Pancreas (tissue), 10 donors: ENCODE measurements around the gene RNF207. TPM values are rescaled to one million over a fixed set of nuclear protein-coding genes. Genes with fewer than 3 reads are reported as not detected.
A peak's percentile ranks its signal among the peaks of the same experiment; 100 is the strongest.

Experiments
- ATAC-seq, 4 donors: fragments of 200-7000 bp; cut with Tn5 transposase; one replicate each; pipeline versions ENCODE4 v1.8.0 to v1.9.1; 2020; ENCODE audit warnings: mild to moderate bottlenecking in 4 of 4, moderate library complexity in 4 of 4
- DNase-seq, 6 donors: peaks; one replicate each; pipeline ENCODE4 v3.0.0-alpha.2; 2020
- FAIRE-seq: peaks from 2 replicates; lab custom pipeline; 2012; peaks lifted over from hg19 to GRCh38; lab: Jason Lieb, UNC
- H3K27ac ChIP-seq, 4 donors: fragments of 200-600 bp; sonication (generic); 1 replicate in 3 of 4; 2 replicates in 1 of 4; pipeline versions ENCODE4 v1.5.0 to v1.8.0; 2020
- H3K27me3 ChIP-seq, 4 donors: fragments of 200-600 bp; one replicate each; pipeline ENCODE4 v1.8.0; 2021
- H3K36me3 ChIP-seq, 3 donors: fragments of 200-600 bp; sonication (generic) in 1 of 3; one replicate each; pipeline versions ENCODE4 v1.5.0 to v1.8.0; 2020 to 2021
- H3K4me1 ChIP-seq, 3 donors: fragments of 200-600 bp; one replicate each; pipeline ENCODE4 v1.8.0; 2021
- H3K4me3 ChIP-seq, 4 donors: fragments of 200-600 bp; sonication (generic) in 2 of 4; one replicate each; pipeline versions ENCODE4 v1.5.0 to v1.8.0; 2020 to 2021
- H3K9me3 ChIP-seq, 4 donors: fragments of 200-600 bp; one replicate each; pipeline ENCODE4 v1.8.0; 2021
- CTCF ChIP-seq, 4 donors: fragments of 200-600 bp; sonication (generic) in 3 of 4; IDR thresholded peaks; one replicate each; pipeline versions ENCODE4 v1.5.0 to v1.8.0; 2021; ENCODE audit warnings: antibody characterized with exemption in 4 of 4
- WGBS, 2 donors: extraction: QIAGEN DNeasy Blood & Tissue Kit; methylation state at CpG; one replicate each; pipeline ENCODE4 v1.1.7; 2013; 5-methylcytosine and 5-hydroxymethylcytosine counted together
- intact Hi-C, 3 donors: fragments of 100-400 bp; cut with DNase I; formaldehyde crosslinking; loops; one replicate each; pipeline versions ENCODE4 v1.11.1 to v1.14.2; 2022
- polyA plus RNA-seq, 2 donors: library from polyadenylated mRNA; stranded (reverse); fragments of 200-250 nt; gene quantifications; one replicate each; pipeline ENCODE4 v1.2.3, GENCODE V29; 2013
- total RNA-seq, 6 donors: library from RNA; stranded (reverse); fragmentation: NEBNext Ultra II Directional in 4 of 6; extraction: Animal tissue kit (Norgen Biotek cat#: 25700) in 4 of 6; gene quantifications; one replicate each; pipeline versions ENCODE4 v1.2.1 to v1.2.4, GENCODE V29; 2021 to 2023
- donor health status: healthy with polysubstance abuse.
- donor health status: DM: no; HTN: no; CAD: no; lungs with moderate emphysema.
- donor health status: DM: no; HTN: no; CAD: no.
- donor health status: control.
- donor health status: control.
- donor health status: Bipolar disorder and iron deficiency.
- donor health status: DM: yes; HTN: yes; CAD: no.
- donor health status: DM: no; HTN: no; CAD: no.
- donor health status: DM: no; HTN: no; CAD: no.
- donor health status: DM: yes; HTN: yes; CAD: no.

RNF207 gene
- total and polyA plus RNA-seq, 8 donors = 7.1 to 52.8 (median 13.4) TPM

- 71 to 76% methylated on average over 3 of the region's 3 CpGs for WGBS, 2 donors
- no peak for TF ChIP-seq CTCF (IDR thresholded peaks at IDR 0.05)
- Histone ChIP-seq H3K36me3 (peaks cover 0 to 19% (median 6%) of the 10 kb centered on the region in 3 donors), H3K27ac (no peak overlapping the region), H3K27me3 (no peaks in the 10 kb centered on the region), H3K4me3 (no peak overlapping the region), H3K9me3 (no peaks in the 10 kb centered on the region), H3K4me1 (no peaks in the 10 kb centered on the region)
- intact Hi-C loops = no loop called here
- no peak for DNase-seq
- ATAC-seq = no peak
- no peak for FAIRE-seq
Observed at GRCh38 chr1:6185151-6185550, 20.8 kb upstream of the RNF207 start.

GRCh38 chr1:6185635-6186382 is 20.1 kb upstream of the RNF207 start:
- no peak for FAIRE-seq
- H3K4me1 ChIP-seq = no peaks in the 10 kb centered on the region
- H3K36me3 ChIP-seq = peaks cover 0 to 26% (median 12%) of the 10 kb centered on the region in 3 donors
- H3K9me3 ChIP-seq = no peaks in the 10 kb centered on the region
- no peak for TF ChIP-seq CTCF (IDR thresholded peaks at IDR 0.05)
- intact Hi-C loops = no loop called here
- H3K27ac ChIP-seq = no peak overlapping the region
- no peaks in the 10 kb centered on the region for H3K27me3 ChIP-seq
- 76 to 78% methylated on average over 10 of the region's 10 CpGs for WGBS, 2 donors
- peak in 1 of 4 donors; percentile 17 for ATAC-seq
- no peak for DNase-seq
- H3K4me3 ChIP-seq = no peak overlapping the region

- Histone ChIP-seq H3K36me3 (peaks cover 0 to 48% (median 18%) of the 10 kb centered on the region in 3 donors), H3K27ac (no peak overlapping the region), H3K9me3 (no peaks in the 10 kb centered on the region), H3K4me3 (no peak overlapping the region), H3K4me1 (no peaks in the 10 kb centered on the region), H3K27me3 (no peaks in the 10 kb centered on the region)
- intact Hi-C loops = no loop called here
- DNase-seq = no peak
- FAIRE-seq = no peak
- WGBS, 2 donors = 90% methylated on average over 8 of the region's 8 CpGs
- ATAC-seq = no peak
- TF ChIP-seq CTCF (IDR thresholded peaks at IDR 0.05) = no peak
Observed at GRCh38 chr1:6188466-6188865, 17.5 kb upstream of the RNF207 start.

- no peaks in the 10 kb centered on the region for H3K27me3 ChIP-seq
- no peak for FAIRE-seq
- WGBS, 2 donors = 95 to 100% methylated on average over 1 of the region's 1 CpG
- no peak for ATAC-seq
- DNase-seq = no peak
- no peak overlapping the region for H3K4me3 ChIP-seq
- no peaks in the 10 kb centered on the region for H3K9me3 ChIP-seq
- intact Hi-C loops = no loop called here
- TF ChIP-seq CTCF (IDR thresholded peaks at IDR 0.05) = no peak
- H3K27ac ChIP-seq = no peak overlapping the region
- peaks cover 3 to 67% (median 36%) of the 10 kb centered on the region in 3 donors for H3K36me3 ChIP-seq
- no peaks in the 10 kb centered on the region for H3K4me1 ChIP-seq
Observed at GRCh38 chr1:6191968-6192367, 14.0 kb upstream of the RNF207 start.
